ENCODE measurements around the gene UAP1L1.
"Not testable (repeated sequence)": the region's sequence is repeated elsewhere in the genome, so short reads cannot be mapped to it uniquely, and the experiment has no call there.

Gene UAP1L1

GRCh38 chr9:137117269-137117731 is 40.0 kb downstream of the UAP1L1 start:
- no peak overlapping the region for H3K4me3 ChIP-seq (ENCODE audit: control insufficient read depth, low read depth, low read length)
- no peak for DNase-seq (ENCODE audit: low read depth)
- TF ChIP-seq, protein P1, sequence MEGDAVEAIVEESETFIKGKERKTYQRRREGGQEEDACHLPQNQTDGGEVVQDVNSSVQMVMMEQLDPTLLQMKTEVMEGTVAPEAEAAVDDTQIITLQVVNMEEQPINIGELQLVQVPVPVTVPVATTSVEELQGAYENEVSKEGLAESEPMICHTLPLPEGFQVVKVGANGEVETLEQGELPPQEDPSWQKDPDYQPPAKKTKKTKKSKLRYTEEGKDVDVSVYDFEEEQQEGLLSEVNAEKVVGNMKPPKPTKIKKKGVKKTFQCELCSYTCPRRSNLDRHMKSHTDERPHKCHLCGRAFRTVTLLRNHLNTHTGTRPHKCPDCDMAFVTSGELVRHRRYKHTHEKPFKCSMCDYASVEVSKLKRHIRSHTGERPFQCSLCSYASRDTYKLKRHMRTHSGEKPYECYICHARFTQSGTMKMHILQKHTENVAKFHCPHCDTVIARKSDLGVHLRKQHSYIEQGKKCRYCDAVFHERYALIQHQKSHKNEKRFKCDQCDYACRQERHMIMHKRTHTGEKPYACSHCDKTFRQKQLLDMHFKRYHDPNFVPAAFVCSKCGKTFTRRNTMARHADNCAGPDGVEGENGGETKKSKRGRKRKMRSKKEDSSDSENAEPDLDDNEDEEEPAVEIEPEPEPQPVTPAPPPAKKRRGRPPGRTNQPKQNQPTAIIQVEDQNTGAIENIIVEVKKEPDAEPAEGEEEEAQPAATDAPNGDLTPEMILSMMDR (conservative IDR thresholded peaks at IDR 0.05; ENCODE audit: control insufficient read depth, insufficient read depth, low read depth, low read length) = no peak

DNA sequence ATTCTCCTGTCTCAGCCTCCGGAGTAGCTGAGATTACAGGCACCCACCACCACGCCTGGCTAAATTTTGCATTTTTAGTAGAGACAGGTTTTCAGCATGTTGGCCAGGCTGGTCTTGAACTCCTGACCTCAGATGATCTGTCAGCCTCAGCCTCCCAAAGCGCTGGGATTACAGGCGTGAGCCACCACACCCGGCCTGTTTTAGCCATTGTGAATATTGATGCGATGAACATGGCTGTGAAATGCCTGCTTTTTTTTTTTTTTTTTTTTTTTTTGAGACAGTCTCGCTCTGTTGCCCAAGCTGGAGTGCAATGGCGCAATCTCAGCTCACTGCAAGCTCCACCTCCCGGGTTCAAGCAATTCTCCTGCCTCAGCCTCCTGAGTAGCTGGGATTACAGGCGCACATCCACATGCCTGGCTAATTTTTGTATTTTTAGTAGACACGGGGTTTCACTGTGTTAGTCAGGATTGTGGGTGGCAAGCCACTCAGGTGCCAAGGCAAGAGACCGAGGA is 40.8 kb downstream of the UAP1L1 start:
- not testable (repeated sequence) for H3K4me3 ChIP-seq (ENCODE audit: control insufficient read depth, low read depth, low read length); DNase-seq (ENCODE audit: low read depth)

- not testable (repeated sequence) for DNase-seq (ENCODE audit: low read depth); H3K4me3 ChIP-seq (ENCODE audit: control insufficient read depth, low read depth, low read length)
Observed at GRCh38 chr9:137121927-137122795, 44.8 kb downstream of the UAP1L1 start.

- H3K4me3 ChIP-seq (ENCODE audit: control insufficient read depth, low read depth, low read length); DNase-seq (ENCODE audit: low read depth): not testable (repeated sequence)
Observed at GRCh38 chr9:137122796-137123467, 45.6 kb downstream of the UAP1L1 start.

- TF ChIP-seq, protein P1 (conservative IDR thresholded peaks at IDR 0.05; ENCODE audit: control insufficient read depth, insufficient read depth, low read depth, low read length) = no peak
- DNase-seq (ENCODE audit: low read depth) = no peak
- H3K4me3 ChIP-seq (ENCODE audit: control insufficient read depth, low read depth, low read length) = no peak overlapping the region
Observed at GRCh38 chr9:137123468-137123837, 46.1 kb downstream of the UAP1L1 start.

GRCh38 chr9:137123952-137124462 is 46.7 kb downstream of the UAP1L1 start:
- DNase-seq (ENCODE audit: low read depth) = not testable (repeated sequence)

GRCh38 chr9:137126786-137127185 is 49.5 kb downstream of the UAP1L1 start:
- H3K4me3 ChIP-seq (ENCODE audit: control insufficient read depth, low read depth, low read length) = no peak overlapping the region
- TF ChIP-seq, protein P1 (conservative IDR thresholded peaks at IDR 0.05; ENCODE audit: control insufficient read depth, insufficient read depth, low read depth, low read length) = no peak

More at GRCh38 chr9:137123952-137124462, 46.7 kb downstream of the UAP1L1 start:
- H3K4me3 ChIP-seq (ENCODE audit: control insufficient read depth, low read depth, low read length) = not testable (repeated sequence)

DNA sequence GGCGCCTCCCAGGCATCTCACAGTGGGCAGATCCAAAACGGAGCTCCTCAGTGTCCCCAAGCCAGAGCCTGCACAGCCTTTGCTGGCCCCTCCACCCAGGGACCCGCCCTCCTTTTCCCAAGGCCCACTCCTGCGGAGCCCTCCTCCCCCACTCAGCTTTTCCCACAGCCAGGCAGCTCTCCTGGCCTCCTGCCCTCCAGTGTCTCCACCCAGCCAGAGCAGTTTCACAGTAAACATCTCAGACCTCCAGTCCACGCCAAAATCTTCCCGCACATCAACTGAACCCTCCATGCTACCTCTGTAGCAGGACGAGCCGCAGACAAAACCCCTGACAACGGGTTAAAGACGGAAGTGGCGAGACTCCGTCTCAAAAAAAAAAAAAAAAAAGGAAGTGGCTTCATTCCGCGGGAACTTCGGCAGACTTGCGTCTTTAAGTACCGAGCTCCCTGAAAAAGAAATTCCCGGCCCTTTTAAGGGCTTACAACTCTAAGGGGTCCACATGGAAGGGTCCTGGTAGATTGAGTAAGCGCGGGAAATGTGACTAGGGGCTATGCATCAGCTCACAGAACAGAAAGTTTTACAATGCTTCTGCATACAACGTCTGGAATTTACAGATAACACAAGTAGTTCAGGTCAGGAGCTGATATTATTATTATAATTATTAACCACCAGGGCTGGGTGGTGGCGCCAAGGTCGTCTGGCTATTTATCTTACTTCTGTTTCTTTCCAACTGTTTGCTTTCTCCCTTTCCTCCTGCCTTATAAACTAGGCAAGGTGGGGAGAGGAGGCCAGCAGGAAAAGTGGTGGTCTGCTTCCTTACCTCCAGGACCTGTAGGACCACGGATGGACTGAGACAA is 50.2 kb downstream of the UAP1L1 start:
- H3K4me3 ChIP-seq (ENCODE audit: control insufficient read depth, low read depth, low read length) = peak overlapping the region; percentile 72
- TF ChIP-seq, protein P1 (conservative IDR thresholded peaks at IDR 0.05; ENCODE audit: control insufficient read depth, insufficient read depth, low read depth, low read length) = no peak
- DNase-seq (ENCODE audit: low read depth) = no peak

More at GRCh38 chr9:137126786-137127185, 49.5 kb downstream of the UAP1L1 start:
- no peak for DNase-seq (ENCODE audit: low read depth)
